HL-60 (cell line): ENCODE data around the gene ATXN1L.
"Not testable (repeated sequence)": the region's sequence is repeated elsewhere in the genome, so short reads cannot be mapped to it uniquely, and the experiment has no call there.

Experiments used
- DNase-seq, 2 experiments: peaks; one replicate each; pipeline ENCODE4 v3.0.0-alpha.2; 2010 to 2020; ENCODE audit warnings: low read depth in 1 of 2, low spot score in 1 of 2
- H3K27ac ChIP-seq: fragments of 250-450 bp; sonication (Bioruptor Pico); replicated peaks from 2 replicates; pipeline ENCODE4 v1.5.1; 2020; ENCODE audit warnings: mild to moderate bottlenecking, moderate library complexity
- H3K27me3 ChIP-seq: fragments of 250-450 bp; sonication (Bioruptor Pico); 2 replicates; pipeline ENCODE4 v1.5.1; 2021; ENCODE audit warnings: mild to moderate bottlenecking, moderate library complexity; ENCODE audit not compliant: insufficient read depth, poor library complexity, severe bottlenecking
- H3K4me3 ChIP-seq: replicated peaks from 2 replicates; pipeline ENCODE4 v1.5.1; 2011; ENCODE audit warnings: mild to moderate bottlenecking, control low read depth, low read length; ENCODE audit not compliant: insufficient read depth
- GABPA ChIP-seq: IDR thresholded peaks from 2 replicates; pipeline ENCODE4 v1.6.1; 2012; ENCODE audit warnings: low read depth
- POLR2AphosphoS5 ChIP-seq: IDR thresholded peaks from 2 replicates; pipeline ENCODE4 v1.6.1; 2012; ENCODE audit warnings: low read depth
- REST ChIP-seq: IDR thresholded peaks from 2 replicates; pipeline ENCODE4 v1.6.1; 2012; ENCODE audit warnings: low read depth; ENCODE audit not compliant: insufficient replicate concordance
- SPI1 ChIP-seq: IDR thresholded peaks from 2 replicates; pipeline ENCODE4 v1.6.1; 2012; ENCODE audit warnings: low read depth, mild to moderate bottlenecking, borderline replicate concordance
- TF ChIP-seq, protein P1 (sequence below): IDR thresholded peaks from one replicate; pipeline ENCODE4 v1.5.1; 2011; ENCODE audit warnings: low read length, control low read depth, inconsistent platforms; ENCODE audit not compliant: insufficient read depth

Gene ATXN1L

DNA sequence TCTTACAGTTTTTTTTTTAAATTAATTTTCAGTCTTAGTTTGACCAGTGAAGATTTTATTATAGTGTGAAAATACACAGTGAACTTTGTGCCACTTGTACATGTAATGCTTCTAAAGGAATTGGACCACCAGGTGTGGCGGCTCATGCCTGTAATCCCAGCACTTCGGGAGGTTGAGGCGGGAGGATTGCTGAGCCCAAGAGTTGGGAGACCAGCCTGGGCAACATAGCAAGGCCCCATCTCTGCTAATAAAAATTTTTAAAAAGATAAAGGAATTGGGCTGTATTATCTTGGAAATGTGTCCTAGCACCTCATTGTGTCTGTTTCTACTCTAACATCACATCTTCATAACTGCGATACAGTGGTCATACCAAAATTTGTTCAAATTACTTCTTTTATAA lies 53.4 kb downstream of the ATXN1L start:
- Histone ChIP-seq H3K27ac (no peak overlapping the region), H3K4me3 (no peak overlapping the region), H3K27me3 (no peaks in the 10 kb centered on the region)
- DNase-seq, result no peak
- TF ChIP-seq SPI1, result no peak
- no peak for TF ChIP-seq POLR2AphosphoS5
- TF ChIP-seq, protein P1, sequence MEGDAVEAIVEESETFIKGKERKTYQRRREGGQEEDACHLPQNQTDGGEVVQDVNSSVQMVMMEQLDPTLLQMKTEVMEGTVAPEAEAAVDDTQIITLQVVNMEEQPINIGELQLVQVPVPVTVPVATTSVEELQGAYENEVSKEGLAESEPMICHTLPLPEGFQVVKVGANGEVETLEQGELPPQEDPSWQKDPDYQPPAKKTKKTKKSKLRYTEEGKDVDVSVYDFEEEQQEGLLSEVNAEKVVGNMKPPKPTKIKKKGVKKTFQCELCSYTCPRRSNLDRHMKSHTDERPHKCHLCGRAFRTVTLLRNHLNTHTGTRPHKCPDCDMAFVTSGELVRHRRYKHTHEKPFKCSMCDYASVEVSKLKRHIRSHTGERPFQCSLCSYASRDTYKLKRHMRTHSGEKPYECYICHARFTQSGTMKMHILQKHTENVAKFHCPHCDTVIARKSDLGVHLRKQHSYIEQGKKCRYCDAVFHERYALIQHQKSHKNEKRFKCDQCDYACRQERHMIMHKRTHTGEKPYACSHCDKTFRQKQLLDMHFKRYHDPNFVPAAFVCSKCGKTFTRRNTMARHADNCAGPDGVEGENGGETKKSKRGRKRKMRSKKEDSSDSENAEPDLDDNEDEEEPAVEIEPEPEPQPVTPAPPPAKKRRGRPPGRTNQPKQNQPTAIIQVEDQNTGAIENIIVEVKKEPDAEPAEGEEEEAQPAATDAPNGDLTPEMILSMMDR, result no peak
- TF ChIP-seq REST, result no peak
- TF ChIP-seq GABPA, result no peak

DNA sequence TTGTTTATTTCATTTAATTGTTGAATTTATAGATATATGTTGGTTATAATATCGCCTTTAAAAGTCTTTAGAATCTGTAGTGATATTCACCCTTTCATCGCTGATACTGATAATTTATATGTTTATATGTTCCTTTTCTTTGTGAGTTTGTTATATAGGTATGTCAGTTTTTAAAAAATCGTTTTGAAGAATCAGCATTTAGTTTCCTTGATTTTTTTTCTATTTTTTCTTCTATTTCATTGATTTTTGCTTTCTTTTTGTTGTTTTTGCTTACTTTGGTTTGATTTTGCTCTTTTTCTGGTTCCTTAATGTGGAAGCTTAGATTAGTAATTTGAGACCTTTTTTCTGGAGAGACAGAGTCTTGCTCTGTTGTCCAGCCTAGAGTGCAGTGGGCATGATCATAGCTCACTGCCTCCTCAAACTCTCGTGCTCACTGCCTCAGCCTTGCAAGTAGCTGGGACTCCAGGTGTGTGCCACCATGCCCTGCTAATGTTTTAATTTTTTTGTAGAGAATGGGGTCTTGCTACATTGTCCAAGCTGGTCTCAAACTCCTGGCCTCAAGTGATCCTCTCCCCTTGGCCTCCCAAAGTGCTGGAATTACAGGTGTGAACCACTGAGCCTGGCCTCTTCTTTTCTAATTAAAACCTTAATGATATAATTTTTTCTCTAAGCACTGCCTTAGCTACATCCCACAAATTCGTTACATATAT lies 57.0 kb downstream of the ATXN1L start:
- no peak overlapping the region for H3K27ac ChIP-seq
- no peak for DNase-seq
- no peak for TF ChIP-seq REST
- no peak for TF ChIP-seq GABPA
- no peak for TF ChIP-seq POLR2AphosphoS5
- H3K4me3 ChIP-seq, result no peak overlapping the region
- H3K27me3 ChIP-seq, result no peaks in the 10 kb centered on the region

DNA sequence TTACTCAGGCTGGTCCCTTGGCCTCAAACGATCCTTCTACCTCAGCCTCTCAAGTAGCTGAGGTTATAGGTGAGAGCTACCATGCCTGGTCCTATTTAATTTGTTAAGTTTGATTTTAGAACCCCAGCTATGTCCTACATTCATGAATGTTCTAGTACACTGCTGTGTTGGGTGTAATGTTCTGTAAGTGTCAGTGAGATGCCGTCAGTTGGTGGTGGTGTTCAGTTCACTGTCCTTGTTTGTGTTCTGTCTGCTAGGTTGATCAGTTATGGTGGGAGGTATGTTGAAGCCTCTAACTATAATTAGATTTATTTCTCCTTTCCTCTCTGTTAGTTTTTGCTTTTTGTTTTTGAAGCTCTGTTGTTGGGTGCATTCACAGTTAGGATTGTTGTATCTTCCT lies 57.8 kb downstream of the ATXN1L start:
- Histone ChIP-seq H3K4me3 (no peak overlapping the region), H3K27ac (no peak overlapping the region), H3K27me3 (no peaks in the 10 kb centered on the region)
- TF ChIP-seq POLR2AphosphoS5 (no peak), REST (no peak)
- no peak for DNase-seq

DNA sequence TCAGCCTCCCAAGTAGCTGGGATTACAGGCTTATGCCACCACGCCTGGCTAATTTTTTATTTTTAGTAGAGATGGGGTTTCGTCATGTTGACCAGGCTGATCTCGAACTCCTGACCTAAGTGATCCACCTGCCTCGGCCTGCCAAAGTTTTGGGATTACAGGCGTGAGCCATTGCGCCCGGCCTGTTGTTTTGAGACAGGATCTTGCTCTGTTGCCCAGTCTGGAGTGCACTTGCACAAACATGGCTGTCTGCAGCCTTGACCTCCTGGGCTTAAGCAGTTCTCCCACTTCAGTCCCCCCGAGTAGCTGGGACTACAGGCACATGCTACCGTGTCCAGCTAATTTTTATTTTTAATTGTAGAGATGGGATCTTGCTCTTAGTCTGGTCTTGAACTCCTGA lies 58.5 kb downstream of the ATXN1L start:
- DNase-seq, result no peak
- TF ChIP-seq, protein P1, result no peak
- TF ChIP-seq SPI1 (no peak), REST (no peak), GABPA (no peak), POLR2AphosphoS5 (no peak)
- no peak overlapping the region for H3K27ac ChIP-seq

GRCh38 chr16:71905765-71906164 lies 60.0 kb downstream of the ATXN1L start:
- H3K27ac ChIP-seq, result peak overlapping the region; percentile 18; the same call in 1 of the 2 replicates
- H3K4me3 ChIP-seq, H3K27me3 ChIP-seq, DNase-seq: not testable (repeated sequence)

More for the DNA sequence above, 58.5 kb downstream of the ATXN1L start:
- Histone ChIP-seq H3K4me3 (no peak overlapping the region), H3K27me3 (no peaks in the 10 kb centered on the region)
